SIG-M5 treated with dmso at 0.1 percent for 504 hours (cell line): ENCODE data around the gene CTDSPL.
"Not testable (repeated sequence)": the region's sequence is repeated elsewhere in the genome, so short reads cannot be mapped to it uniquely, and the experiment has no call there.

Source experiments
- DNase-seq: peaks from one replicate; lab custom pipeline; 2025; ENCODE audit not compliant: unreplicated experiment; lab: John Stamatoyannopoulos, UW

Gene CTDSPL

DNA sequence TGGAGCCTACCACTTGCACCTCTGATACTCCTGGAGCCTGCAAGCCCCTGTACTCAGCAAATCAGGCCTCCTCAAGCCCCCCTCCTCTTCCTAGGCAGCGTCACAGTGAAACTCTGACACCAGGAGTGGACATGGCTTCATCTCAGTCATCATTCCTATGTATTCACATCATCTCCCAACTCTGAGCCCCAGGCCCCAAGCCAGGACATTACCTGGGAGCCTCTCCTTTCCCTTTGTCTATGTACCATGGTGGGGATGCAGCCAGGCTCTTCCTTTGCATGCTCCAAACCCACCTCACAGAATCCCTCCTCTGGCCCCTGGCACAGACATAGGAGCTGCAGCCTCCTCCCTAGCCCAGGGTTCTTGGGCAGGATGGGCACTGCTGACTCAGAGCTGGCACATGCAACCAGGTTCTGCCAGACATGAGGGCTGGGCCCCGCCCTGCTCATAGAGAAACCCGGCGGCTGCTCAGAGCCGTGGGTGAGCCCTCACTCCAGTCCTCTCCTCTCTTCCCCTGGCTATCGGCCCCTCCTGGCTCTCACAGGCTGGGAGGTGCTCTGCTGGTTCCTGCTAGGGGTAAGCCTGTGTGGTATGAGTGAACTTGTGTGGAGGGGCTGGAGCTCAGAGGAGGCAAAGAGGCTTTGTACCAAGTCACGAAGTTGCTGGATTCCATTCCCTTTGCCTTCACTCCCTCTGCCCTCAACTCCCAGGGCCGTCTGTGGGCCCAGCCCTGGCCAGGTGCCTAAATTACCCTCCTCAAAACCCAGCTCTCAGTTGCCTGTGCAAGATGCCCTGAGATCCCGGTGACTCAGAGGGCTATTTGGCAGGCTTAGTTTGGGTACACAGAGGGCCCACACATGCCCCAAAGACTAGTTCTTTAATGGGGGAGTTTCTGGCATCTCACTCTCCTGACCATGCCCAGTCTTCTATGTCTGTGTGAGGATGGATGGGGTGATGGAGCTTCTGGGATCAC is 169.6 kb downstream of the CTDSPL start:
- no peak for DNase-seq

DNA sequence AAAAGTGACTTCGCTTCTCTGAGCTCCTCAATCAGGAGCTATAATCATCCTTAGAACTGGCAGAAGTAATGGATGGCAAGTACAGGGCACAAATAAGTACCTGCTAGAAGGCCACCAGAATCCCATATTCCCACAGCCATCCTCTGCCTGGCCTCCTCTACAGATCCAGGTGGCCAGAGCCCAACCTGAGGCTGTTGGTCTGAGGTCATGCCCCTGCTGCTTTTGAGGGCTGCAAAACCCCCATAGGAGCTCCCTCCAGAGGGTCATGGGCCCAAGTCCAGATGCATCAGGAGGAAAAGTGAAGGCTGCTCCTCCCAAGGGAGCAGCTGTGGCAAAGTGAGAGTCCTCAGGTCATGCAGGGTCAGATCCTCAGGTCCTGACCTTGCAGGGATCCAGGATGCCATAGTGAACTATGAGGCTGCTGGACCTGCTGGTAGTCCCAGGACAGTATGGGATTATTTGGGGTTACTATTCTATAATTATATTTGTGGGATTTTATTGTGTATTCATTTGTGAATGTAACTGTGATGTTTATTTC is 170.7 kb downstream of the CTDSPL start:
- DNase-seq: no peak

DNA sequence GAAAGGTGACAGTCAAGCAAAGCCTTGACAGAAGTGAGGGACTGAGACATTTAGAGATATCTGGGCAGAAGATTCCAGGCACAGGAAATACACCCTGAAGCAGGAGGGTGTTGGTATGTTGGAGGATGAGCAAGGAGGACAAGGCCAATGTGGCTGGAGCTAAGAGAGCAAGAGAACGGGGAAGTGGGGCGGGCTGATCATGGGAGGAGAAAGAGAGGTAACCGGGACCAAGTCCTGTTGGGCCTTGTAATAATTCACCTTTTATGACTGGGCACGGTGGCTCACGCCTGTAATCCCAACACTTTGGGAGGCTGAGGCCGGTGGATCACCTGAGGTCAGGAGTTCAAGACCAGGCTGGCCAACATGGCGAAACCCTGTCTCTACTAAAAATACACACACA is 171.9 kb downstream of the CTDSPL start:
- not testable (repeated sequence) for DNase-seq
